Esophagus (tissue), 2 donors: ENCODE results near the gene PDLIM3. TPM values are rescaled to one million over a fixed set of nuclear protein-coding genes. Genes with fewer than 3 reads are reported as not detected.

Source experiments
- polyA plus RNA-seq, 2 donors: library from polyadenylated mRNA; stranded (reverse); fragments of 200-250 nt; gene quantifications; one replicate each; pipeline ENCODE4 v1.2.3, GENCODE V29; 2013
- donor health status: healthy with polysubstance abuse.
- donor health status: Bipolar disorder and iron deficiency.

PDLIM3 gene
- polyA plus RNA-seq, 2 donors, result 24.2 to 62.8 TPM

Other genes with a start within 250 kb of the PDLIM3 start
- gene LRP2BP, start 139.6 kb downstream of the PDLIM3 start, polyA plus RNA-seq, result under 1 TPM; 0.18 to 0.31 TPM
- 100 to 1,000 TPM in 1 of 2 donors, 10 to 100 TPM in 1; 64.1 to 112 TPM for gene ANKRD37, start 138.7 kb downstream of the PDLIM3 start, polyA plus RNA-seq
- 10 to 100 TPM in 1 of 2 donors, 1 to 10 TPM in 1; 8.3 to 18.1 TPM for gene UFSP2, start 109.5 kb downstream of the PDLIM3 start, polyA plus RNA-seq
- under 1 TPM; 0.39 to 0.46 TPM for gene CCDC110, start 63.8 kb downstream of the PDLIM3 start, polyA plus RNA-seq